Body of pancreas (tissue), 4 donors: Measurements from ENCODE around the gene PHYKPL. TPM values are rescaled to one million over a fixed set of nuclear protein-coding genes. Genes with fewer than 3 reads are reported as not detected.

Experiments
- ATAC-seq: fragments of 150-250 bp; one replicate; pipeline ENCODE4 v1.9.1; 2016
- DNase-seq, 4 donors: peaks; one replicate each; pipeline ENCODE4 v3.0.0-alpha.2; 2019
- H3K27ac ChIP-seq, 4 donors: fragments of 200-600 bp; sonication (generic); 1 replicate in 3 of 4; 2 replicates in 1 of 4; pipeline versions ENCODE4 v1.5.1 to v1.6.1; 2016 to 2019; ENCODE audit warnings: mild to moderate bottlenecking in 1 of 4, mixed read lengths in 1 of 4, moderate library complexity in 1 of 4
- H3K27me3 ChIP-seq, 2 donors: fragments of 200-600 bp; sonication (generic); one replicate each; pipeline ENCODE4 v1.6.0; 2016; ENCODE audit warnings: mild to moderate bottlenecking in 1 of 2
- H3K36me3 ChIP-seq, 2 donors: fragments of 200-600 bp; sonication (generic); replicated peaks in 1 of 2; 2 replicates each; pipeline ENCODE4 v1.5.1; 2016; ENCODE audit warnings: low read depth in 2 of 2; ENCODE audit not compliant: insufficient read depth in 1 of 2
- H3K4me1 ChIP-seq: fragments of 200-600 bp; sonication (generic); one replicate; pipeline ENCODE4 v1.6.0; 2016
- H3K4me3 ChIP-seq, 2 donors: fragments of 200-600 bp; sonication (generic); 1 replicate in 1 of 2; 2 replicates in 1 of 2; pipeline ENCODE4 v1.5.1; 2016 to 2019
- H3K9me3 ChIP-seq, 3 donors: fragments of 200-600 bp; sonication (generic); 1 replicate in 2 of 3; 2 replicates in 1 of 3; pipeline ENCODE4 v1.5.1; 2016
- POLR2A ChIP-seq, 3 donors: fragments of 450-650 bp; IDR thresholded peaks; one replicate each; pipeline ENCODE4 v1.6.1; 2016; ENCODE audit warnings: antibody characterized with exemption in 3 of 3, mild to moderate bottlenecking in 2 of 3
- WGBS, 2 donors: methylation state at CpG; one replicate each; pipeline ENCODE4 v1.1.5; 2017; 5-methylcytosine and 5-hydroxymethylcytosine counted together
- intact Hi-C: fragments of 100-400 bp; cut with DNase I; formaldehyde crosslinking; loops from one replicate; pipeline ENCODE4 v1.15.1; 2023
- total RNA-seq, 2 donors: library from RNA; depleted of rRNA; stranded (reverse); fragments of >200 nt; gene quantifications; one replicate each; pipeline ENCODE4 v1.1.0, GENCODE V29; 2016
- TF ChIP-seq, protein P1 (sequence below), 7 experiments: fragments of 450-650 bp in 4 of 7; fragments of 200-600 bp in 3 of 7; sonication (generic) in 3 of 7; IDR thresholded peaks; one replicate each; pipeline ENCODE4 v1.5.1; 2016 to 2019; ENCODE audit warnings: antibody characterized with exemption in 7 of 7

PHYKPL gene
- total RNA-seq, 2 donors from 2014 or later: 47.0 to 76.5 TPM

DNA sequence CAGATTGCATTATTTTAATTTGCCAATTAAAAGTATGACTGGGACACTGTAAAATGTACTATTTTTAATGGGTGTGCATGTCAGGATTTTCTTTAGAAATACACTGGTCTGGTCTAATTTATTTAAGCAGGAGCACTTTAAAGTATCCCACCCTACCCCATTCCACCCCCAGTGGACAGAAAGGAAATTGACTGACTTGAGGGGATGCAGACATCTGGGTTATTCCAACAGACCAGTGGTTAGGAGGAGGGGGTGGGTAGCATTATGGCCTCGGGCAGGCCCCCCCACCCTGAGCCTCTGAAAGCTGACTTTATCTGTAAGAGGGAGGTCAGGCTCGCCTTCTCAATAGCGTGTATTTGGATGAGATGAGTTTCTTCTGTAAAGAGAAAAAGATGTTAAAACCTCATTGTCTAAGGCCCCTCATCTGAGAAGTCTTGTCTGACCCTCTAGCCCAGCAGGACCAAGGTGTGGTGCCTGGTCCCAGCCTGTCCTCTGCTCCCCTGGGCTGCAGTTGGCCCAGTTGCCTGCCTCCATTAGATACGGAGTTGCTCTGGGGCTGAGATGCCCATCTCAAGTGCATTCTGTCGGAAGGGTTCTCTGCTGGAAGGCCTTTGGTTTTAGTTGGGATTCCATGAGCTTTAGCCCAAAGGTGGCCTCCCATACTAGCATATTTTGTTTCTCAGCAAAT lies 23.9 kb downstream of the PHYKPL start:
- no peaks in the 10 kb centered on the region for H3K9me3 ChIP-seq
- peaks cover 38% of the 10 kb centered on the region for H3K4me1 ChIP-seq
- peak in 1 of 4 donors; percentile 11 for DNase-seq
- intact Hi-C loops: loop anchor here (10.0 kb wide), 1 partner anchor 84 kb away; no protein-coding TSS in a partner anchor
- no peaks in the 10 kb centered on the region for H3K27me3 ChIP-seq
- 81 to 87% methylated on average over 4 to 5 of the region's 5 CpGs for WGBS, 2 donors
- no peak for ATAC-seq
- TF ChIP-seq POLR2A (IDR thresholded peaks at IDR 0.05): no peak
- TF ChIP-seq, protein P1, sequence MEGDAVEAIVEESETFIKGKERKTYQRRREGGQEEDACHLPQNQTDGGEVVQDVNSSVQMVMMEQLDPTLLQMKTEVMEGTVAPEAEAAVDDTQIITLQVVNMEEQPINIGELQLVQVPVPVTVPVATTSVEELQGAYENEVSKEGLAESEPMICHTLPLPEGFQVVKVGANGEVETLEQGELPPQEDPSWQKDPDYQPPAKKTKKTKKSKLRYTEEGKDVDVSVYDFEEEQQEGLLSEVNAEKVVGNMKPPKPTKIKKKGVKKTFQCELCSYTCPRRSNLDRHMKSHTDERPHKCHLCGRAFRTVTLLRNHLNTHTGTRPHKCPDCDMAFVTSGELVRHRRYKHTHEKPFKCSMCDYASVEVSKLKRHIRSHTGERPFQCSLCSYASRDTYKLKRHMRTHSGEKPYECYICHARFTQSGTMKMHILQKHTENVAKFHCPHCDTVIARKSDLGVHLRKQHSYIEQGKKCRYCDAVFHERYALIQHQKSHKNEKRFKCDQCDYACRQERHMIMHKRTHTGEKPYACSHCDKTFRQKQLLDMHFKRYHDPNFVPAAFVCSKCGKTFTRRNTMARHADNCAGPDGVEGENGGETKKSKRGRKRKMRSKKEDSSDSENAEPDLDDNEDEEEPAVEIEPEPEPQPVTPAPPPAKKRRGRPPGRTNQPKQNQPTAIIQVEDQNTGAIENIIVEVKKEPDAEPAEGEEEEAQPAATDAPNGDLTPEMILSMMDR (IDR thresholded peaks at IDR 0.05): no peak
- H3K36me3 ChIP-seq: peaks cover 0 to 35% of the 10 kb centered on the region in 2 donors
- no peak overlapping the region for H3K4me3 ChIP-seq
- no peak overlapping the region for H3K27ac ChIP-seq

DNA sequence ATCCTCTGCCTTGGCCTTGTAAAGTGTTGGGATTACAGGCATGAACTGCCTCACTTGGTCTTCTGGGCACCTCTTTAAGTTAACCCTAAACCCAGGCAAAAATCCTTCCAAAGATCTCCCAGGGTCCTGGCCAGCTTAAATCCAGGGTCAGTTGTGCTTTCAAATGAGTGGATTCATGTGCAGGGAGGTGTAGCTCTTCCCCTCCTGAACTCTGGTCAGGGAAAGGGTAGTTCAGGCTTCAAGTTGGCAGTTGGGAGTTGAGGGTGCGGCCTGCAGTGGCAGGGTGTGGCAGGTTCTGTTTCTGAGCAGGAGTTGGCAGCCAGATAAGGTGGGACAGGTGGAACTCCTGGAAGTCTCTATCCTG lies 24.7 kb downstream of the PHYKPL start:
- WGBS, 2 donors: 76 to 90% methylated on average over 1 of the region's 1 CpG
- peaks cover 0 to 35% of the 10 kb centered on the region in 2 donors for H3K36me3 ChIP-seq
- peaks cover 31% of the 10 kb centered on the region for H3K4me1 ChIP-seq
- no peak overlapping the region for H3K4me3 ChIP-seq
- peak overlapping the region in 1 of 4 donors; percentile 95 for H3K27ac ChIP-seq
- DNase-seq (no peak), ATAC-seq (no peak)
- no peak for TF ChIP-seq POLR2A (IDR thresholded peaks at IDR 0.05)
- TF ChIP-seq, protein P1 (IDR thresholded peaks at IDR 0.05): no peak
- intact Hi-C loops: loop anchor here (10.0 kb wide), 1 partner anchor 83 kb away; no protein-coding TSS in a partner anchor
- H3K27me3 ChIP-seq: no peaks in the 10 kb centered on the region
- H3K9me3 ChIP-seq: no peaks in the 10 kb centered on the region

DNA sequence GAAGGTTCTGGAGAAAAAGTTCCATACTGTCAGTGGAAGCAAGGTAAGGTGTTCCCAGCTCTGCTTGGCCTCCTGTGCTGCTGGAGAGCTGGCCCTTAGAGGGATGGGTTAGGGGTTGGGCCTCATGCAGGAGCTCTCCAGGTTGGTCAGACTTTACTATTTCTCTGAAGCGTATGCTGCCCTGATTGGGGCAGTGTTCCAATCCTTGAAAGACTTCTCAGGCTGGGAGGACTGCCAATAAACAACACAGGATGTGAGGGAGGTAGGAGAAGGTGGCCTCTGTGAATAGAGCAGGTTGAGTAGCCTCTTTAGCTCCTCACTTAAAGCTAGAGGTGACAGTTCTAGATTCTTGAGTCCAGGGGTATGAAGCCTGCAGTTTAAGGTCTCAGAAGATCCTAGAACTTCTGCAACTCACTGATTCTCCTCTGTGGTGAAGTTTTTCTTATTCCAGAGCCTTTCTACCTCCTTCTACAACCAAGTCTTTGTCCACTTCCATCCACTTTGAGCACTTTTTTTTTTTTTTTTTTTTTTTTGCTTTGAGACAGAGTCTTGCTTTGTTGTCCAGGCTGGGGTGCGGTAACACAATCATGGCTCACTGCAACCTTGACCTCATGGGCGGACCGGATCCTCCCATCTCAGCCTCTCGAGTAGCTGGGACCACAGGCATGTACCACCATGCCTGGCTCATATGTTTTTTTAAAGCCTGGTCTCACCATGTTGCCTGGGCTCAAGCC lies 25.3 kb downstream of the PHYKPL start:
- peaks cover 27% of the 10 kb centered on the region for H3K4me1 ChIP-seq
- H3K4me3 ChIP-seq: no peak overlapping the region
- DNase-seq (peak; percentile 56 to 77 (median 64)), ATAC-seq (no peak)
- no peaks in the 10 kb centered on the region for H3K27me3 ChIP-seq
- H3K27ac ChIP-seq: peak overlapping the region in 1 of 4 donors; percentile 95
- no peak for TF ChIP-seq POLR2A (IDR thresholded peaks at IDR 0.05)
- TF ChIP-seq, protein P1 (IDR thresholded peaks at IDR 0.05): no peak
- intact Hi-C loops: loop anchor here (10.0 kb wide), 1 partner anchor 83 kb away; no protein-coding TSS in a partner anchor
- peaks cover 0 to 35% of the 10 kb centered on the region in 2 donors for H3K36me3 ChIP-seq
- no peaks in the 10 kb centered on the region for H3K9me3 ChIP-seq
- 58 to 68% methylated on average over 5 of the region's 5 CpGs for WGBS, 2 donors

DNA sequence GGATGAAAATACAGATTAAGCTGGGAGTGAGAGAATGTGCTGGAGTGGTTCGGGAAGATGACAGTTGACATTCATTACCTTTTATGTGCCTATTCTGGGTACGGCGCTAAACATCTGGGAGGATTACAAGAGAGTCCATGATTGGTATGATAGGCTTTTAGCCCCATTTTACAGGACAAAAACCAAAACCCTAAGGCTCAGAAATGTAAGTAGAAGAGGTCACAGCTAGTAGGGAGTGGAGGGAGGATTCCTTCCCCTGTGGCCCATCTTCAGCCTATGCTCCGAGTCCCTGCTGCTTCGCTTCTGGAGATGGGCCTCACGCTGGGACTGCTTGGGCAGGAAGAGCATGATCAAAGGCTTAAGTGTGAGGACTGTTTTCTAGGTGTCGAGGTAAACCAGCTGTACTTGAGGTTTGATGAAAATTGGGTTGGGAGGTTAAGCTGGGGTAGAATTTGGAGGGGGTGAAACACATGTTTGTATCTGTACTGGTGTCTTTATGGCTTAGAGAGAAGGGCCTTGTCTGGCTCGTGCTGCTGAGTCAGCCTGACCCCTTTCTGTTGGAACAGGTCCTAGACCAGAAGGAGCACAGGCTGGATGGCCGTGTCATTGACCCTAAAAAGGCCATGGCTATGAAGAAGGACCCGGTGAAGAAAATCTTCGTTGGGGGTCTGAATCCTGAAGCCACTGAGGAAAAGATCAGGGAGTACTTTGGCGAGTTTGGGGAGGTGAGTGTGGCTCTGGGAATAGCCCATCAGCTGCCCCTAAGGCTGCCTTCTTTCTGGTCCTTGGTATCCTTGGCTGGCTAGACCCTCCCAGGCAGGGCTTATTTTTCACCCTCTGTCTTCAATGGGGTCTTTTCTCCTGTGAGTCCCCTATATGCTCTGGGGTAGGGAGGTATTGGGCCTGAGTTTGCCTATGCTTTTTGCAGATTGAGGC lies 26.2 kb downstream of the PHYKPL start:
- no peak for ATAC-seq

More for the DNA sequence above, 26.2 kb downstream of the PHYKPL start:
- no peak for TF ChIP-seq POLR2A (IDR thresholded peaks at IDR 0.05)
- TF ChIP-seq, protein P1 (IDR thresholded peaks at IDR 0.05): no peak
- Histone ChIP-seq H3K36me3 (peaks cover 0 to 29% of the 10 kb centered on the region in 2 donors), H3K4me3 (peak overlapping the region in 1 of 2 donors; percentile 76), H3K27me3 (no peaks in the 10 kb centered on the region), H3K4me1 (peaks cover 27% of the 10 kb centered on the region), H3K9me3 (no peaks in the 10 kb centered on the region), H3K27ac (peak overlapping the region in 2 of 4 donors; percentile 17 to 95)
- 65 to 69% methylated on average over 12 of the region's 12 CpGs for WGBS, 2 donors
- intact Hi-C loops: loop anchor here (10.0 kb wide), 1 partner anchor 82 kb away; no protein-coding TSS in a partner anchor
- DNase-seq: peak in 1 of 4 donors; percentile 4
